Measurements from ENCODE around the gene MRAP2.

Gene MRAP2, protein sequence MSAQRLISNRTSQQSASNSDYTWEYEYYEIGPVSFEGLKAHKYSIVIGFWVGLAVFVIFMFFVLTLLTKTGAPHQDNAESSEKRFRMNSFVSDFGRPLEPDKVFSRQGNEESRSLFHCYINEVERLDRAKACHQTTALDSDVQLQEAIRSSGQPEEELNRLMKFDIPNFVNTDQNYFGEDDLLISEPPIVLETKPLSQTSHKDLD

DNA sequence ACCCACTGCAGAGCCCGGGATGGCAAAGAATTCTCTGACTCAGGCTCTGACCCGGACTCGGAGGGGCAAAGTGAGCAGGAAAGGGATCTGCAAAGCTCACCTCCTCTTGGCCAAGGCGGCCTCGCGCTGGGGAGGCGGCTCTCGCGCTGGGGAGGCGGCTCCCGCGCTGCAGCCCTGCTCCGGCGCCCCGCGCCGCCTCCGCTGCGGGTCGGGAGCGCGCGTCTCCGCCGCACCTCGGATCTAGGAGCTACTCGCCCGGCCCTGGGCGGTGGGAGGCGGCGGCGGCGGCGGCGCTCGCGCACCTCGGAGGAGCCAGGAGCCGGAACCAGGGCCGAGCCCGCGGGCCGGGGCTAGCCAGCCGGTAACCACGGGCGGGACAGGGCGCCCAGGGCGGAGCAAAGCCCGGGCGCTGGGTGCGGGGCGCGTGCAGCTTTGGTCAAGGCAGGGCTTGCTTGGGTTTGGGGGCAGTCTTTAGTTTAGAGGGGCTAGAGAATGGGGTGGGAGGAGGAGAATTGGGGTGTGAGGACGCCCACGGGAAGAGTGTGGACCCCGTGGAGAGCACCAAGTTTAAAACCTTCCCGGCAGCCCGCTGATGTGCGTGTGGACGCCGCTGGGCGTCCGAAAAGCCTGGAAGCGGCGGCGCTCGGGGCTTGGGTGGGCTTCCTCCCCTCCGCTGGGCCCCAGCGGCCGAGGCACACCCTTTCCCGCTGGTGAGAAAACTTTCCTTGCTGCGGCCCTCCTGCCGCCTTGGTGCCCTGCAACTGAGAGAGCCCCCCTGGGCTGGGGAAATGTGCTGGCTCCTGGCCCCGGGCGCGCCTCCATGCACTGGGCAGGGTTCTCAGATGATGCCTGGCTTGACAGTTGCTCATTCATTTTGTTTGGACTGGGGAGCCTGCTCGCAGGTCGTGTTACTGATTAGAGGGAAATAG is at the start of gene MRAP2:
Gene MRAP2, plus strand, starts transcription at position 250 of the 929 bp plus-strand sequence. CDS start 21,547 bp downstream, outside the sequence.
- no peak for DNase-seq

DNA sequence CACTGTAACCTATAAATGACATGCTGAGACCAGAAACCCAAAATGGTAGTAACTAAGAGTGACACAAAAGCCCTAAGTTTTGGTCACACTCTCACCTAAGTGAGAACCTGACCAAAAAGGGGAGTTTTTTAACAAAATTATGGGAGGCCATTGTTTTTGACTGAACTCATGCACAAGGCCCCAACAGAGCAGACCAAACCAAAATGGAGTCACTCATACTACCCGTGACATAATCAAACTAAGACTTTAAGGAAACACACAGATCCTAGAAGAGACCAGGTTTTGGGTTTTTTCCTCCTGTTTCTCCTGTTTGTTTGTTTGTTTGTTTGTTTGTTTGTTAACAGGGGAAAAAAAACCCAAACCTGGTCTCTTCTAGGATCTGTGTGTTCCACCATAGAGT is 49.2 kb upstream of the MRAP2 start:
- DNase-seq = no peak

DNA sequence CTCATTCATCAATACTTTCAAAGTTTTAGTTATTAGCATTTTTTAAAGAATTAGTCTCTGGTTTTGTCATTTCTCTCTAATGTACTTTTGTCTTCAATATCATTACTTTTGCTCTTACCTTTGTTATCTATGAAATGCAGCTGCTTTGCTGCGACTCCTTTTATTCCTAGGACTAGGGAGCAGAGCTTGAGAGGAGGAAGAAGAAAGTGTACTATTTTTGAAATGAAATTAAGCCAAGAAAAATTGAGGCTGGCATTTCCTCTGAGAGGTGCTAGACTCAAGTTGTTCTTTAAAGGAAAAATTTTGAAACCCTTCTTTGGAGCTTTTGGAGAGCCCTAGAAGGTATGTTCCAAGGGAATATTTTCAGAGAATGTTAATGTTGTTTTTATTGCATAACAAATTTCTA is 48.3 kb upstream of the MRAP2 start:
- DNase-seq = no peak

DNA sequence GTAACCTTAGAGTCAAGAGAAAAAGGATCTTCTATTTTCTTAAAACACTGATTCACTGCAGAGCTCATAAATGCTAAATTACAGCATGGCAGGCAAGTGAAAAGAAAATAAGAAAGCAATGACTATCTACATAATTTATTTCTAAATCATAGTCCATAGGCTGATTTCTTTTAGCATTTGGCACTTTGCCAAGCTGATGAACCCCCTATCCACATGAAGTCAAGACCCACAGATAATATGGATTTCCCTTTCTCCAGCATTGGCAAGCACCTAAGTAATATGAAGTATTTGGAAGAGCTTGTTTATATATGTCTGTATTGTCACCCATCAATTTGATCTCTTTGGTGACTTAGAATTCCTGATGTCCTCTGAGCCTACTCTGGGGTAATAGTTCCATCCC is 47.9 kb upstream of the MRAP2 start:
- DNase-seq = no peak

DNA sequence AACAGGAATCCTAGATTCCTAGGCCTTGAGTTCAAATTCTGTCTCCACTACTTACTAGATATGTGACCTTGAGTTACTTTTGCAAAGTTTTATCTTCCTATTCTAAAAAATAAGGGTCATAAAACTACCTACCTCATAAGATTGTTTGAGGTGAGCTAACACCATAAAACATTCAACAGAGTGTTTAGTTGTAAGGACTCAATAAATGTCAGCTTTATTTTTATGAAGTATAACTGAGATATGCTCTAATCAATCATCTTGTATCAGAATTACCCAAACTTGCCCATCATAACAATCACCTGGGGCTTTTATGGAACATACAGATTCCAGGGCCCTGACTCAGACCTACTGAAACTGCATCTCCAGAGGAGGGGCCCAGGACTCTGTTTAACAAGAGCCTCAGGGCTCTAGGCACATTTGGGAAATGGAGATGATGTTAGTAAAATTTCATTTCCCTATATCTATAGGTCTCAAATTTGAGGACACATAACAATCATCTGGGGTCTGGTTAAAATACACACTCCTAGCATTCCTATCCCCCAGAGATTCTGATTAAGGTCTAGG is 35.5 kb upstream of the MRAP2 start:
- no peak for DNase-seq

DNA sequence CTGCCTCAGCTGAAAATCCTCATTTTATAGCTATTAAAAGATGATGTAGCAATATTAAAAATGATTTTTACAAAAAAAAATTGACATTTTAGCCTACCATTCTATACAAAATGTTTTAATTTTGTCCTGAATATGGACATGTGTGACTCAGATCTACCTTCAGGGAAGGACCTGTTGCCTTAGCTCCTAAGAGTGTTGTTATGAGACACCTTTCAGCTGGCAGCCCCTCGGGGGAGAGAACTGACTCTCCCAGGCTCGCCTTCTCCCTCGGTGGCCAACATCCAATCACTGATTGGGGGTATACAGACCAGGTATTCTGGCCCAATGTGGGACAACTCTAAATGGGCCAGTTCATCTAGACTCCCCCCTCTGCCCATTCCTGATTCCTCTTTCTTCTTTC is 32.5 kb upstream of the MRAP2 start:
- DNase-seq = no peak

DNA sequence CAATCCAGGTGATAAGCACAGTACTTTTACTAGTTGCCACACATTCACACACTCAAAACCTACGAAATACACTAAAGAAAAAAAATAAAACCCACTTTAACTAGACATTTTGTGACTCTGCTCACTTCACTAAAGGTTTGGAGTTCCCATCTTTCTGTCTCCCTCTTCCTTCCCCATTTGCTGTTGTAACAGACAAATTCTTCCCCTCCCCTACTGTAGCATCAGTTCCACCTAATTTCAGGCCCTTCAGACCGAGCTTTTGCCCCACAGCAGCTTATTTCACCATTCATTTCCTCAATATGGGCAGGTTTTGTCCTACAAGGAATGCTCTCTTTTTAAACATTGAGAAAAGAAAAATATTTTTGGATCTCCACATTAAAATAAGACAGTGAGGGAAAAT is 31.3 kb upstream of the MRAP2 start:
- no peak for DNase-seq

DNA sequence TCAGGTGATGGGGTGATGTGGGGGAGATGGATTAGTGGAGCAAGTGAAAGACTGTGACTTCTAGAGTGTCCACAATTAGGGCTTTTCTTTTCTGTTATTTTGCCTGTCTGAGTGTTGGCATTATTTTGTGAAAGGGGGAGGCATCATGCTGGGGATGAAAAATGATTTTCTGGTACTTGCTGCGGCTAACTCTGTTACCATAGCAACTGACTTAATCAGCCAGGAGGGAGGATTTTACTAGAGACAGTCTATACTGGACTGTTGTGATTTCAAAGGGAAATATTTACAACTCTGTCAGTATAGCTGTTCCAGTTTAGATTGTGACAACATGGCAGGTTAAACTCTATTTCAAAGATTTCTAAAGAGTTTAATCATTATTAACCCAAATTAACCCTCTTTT is 30.4 kb upstream of the MRAP2 start:
- no peak for DNase-seq

DNA sequence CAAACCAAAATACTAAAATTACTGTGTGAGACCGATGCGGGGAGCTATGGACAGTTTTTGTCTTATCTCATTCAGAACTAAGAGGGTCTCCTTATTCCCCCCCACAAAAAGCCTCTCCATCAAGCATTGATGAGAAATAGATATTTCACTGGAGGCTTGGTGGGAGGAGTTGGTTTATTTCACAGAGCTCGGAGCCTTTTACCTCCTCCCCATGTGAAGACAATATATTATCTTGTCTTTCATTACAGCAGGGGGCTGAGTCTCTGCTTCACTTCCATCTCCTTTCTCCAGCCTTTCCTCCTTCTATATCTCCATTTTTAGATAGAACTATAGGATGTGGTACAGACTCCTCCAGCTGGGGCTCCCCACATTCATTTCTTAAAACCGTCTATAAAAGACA is 29.9 kb upstream of the MRAP2 start:
- no peak for DNase-seq

DNA sequence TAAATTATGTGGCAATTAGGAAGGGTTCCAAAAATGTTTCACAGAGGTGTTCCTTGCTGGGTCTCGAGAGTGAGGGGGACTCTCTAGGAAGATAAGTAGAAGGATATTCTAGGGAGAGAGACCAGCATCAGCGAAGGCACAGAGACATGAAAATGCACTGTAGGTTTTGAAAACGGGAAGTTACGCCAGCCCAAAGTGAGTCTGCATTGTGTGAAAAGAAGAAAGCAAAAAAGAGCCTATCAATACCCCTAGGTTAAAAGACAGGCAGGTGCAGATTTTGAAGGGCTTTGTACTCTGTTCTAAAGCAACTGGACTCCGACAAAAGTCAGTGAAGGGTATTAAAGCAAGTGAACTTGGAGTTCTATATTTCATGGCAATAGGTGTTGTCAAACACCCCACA is 25.7 kb upstream of the MRAP2 start:
- DNase-seq = no peak

DNA sequence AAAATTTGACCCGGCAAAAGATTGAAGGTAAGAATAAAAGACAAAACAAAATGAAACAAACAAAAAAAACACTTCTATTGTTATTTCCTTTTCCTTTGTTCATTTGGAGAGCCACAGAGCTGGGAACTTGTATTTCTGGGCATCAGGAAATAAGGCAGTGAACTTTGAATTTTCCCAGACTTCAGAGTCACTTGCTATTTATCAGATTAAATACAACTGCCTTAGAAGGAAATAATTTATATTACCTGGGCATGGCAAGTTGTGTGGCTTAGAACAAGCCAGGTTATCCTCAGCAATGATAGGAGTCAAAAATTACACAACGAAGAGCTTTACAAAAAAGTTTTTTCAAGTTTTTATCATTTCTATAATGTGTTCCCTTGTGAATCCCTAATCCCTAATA is 20.2 kb upstream of the MRAP2 start:
- DNase-seq = no peak

DNA sequence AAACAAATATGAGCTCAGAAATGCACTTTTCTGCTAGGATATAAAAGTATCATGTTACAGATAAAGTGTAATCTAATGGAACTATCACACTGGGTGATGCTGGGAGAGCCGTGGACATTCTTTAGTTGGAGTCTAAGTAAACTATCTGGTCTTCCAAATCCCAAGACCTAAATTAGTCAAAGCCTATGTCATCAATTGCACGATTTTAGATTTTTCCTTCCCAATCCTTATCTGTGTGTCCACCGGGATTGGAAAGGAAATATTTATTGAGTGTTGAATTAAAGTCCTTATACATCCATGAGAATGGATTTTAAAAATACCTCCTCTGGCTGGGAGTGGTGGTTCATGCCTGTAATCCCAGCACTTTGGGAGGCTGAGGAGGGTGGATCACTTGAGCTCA is 19.6 kb upstream of the MRAP2 start:
- no peak for DNase-seq

DNA sequence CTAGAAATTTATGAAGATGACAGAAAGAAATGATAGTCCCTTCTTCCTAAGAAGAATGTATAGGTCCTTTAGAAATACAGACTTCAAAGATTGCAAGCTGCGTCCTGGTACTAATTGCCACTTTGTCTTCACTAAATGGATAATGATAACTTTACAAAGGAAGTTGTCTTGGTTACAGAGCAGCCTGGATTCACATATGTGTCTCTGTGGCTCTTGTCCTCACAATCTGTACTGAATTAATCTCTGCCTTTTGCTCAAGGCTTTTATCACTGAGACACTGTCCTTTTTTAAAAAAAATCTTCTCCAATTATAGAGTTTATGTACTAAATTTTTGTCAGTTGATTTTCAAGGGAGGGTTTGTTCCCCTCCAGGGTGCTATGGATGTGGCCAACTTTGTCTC is 17.5 kb upstream of the MRAP2 start:
- no peak for DNase-seq

DNA sequence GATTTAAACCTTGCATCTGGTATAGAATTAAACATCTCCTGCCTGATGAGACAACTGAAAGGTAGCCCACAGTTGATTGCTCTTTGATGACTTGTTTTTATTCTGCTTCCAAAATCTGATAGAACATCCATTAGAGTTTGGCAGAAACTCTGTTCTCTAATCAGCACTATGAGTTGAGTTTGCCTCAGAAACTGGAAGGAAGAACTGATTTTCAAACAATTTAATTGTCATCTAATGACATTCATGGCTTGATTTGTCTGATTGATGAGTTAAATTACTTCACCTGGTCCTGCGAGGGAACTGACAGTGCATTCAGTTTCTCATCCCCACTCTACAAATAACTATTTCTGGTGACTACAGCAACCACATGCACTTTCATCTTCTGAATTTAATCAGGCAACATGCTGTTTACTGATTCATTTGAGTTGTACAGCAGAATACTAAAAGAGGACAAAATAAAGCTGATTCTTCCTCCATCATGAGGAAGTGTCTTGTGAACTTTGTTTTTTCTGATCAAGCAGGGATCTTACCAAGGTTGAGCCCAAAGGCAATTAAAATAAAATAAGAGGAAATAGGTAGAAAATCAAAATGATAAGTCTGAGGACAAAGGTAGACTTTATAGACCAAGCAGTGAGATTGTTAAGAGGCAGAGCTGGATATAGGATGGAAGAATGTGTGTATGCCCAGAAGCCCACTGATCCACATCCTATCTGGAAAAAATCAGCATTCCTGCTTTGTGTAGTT is 15.7 kb upstream of the MRAP2 start:
- no peak for DNase-seq

DNA sequence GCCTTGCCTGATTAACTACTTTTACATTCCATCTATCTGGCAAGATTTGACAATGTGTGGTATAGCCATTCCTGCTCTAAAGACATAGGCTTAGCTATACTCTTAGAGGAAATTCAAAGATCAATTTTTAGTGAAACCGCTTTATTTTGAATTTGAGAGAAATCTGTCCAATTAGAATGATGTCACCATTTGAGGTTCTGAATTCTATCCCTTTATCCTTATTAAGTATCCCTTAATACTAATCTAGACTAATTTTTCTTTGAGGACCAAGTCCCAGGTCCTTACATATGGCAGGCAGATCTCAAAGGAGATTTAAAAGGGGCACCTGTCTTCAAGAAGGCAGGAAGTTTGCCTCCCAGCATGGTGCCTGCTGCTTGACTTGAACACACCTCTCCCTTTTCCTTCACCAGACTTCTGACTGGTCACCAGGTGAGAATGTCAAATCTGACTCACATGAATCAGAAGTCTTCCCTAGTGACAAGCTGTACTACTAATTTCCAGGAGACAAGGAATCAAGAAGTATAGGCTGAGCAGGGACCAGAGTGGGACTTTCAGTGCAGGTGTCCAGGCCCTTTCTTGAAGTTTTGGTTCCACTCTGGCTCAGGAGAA is 15.0 kb upstream of the MRAP2 start:
- DNase-seq = no peak

DNA sequence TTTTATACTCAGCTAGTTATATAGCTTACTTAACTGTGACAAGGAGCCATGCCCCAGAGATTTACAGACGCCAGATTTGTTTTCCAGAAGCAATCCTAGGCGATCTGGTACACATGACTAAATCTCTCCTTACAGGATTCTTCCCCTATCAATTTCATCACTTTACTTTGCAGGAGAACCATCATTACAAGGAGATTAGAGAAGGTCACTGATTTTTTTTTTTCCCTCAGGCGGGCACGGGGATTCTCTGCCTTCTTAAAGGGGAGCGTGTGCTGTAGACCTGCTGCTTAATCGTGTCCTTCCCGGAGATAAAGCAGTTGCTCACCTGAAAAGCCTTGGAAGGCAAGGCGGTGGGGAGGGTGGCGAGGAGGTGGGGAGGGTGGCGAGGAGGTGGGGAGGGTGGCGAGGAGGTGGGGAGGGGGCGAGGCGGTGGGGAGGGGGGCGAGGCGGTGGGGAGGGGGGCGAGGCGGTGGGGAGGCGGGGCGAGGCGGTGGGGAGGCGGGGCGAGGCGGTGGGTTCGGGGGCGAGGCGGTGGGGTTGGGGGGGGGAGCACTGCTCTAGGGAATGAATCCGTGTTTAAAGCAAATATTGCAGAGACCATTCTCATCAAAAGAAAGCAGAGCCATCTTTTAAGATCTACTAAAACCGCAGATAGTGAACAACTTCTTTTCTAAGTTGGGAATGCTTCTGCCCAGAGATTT is 14.3 kb upstream of the MRAP2 start:
- no peak for DNase-seq

DNA sequence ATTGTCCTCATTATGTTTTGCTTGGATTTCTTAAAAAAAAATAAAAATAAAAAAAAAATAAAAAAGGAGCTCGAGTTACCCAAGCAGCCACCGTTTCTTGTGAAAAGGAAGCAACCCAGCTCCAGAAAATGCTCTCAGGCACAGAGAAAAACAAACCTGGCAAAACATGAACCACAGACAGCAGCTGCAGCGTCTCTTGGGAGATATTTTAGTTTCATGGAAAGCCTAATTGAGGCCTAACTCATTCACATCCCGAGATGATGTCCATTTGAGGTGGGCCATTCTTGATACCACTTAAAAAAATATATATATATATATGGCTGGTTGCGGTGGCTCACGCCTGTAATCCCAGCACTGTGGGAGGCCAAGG is 13.7 kb upstream of the MRAP2 start:
- no peak for DNase-seq

DNA sequence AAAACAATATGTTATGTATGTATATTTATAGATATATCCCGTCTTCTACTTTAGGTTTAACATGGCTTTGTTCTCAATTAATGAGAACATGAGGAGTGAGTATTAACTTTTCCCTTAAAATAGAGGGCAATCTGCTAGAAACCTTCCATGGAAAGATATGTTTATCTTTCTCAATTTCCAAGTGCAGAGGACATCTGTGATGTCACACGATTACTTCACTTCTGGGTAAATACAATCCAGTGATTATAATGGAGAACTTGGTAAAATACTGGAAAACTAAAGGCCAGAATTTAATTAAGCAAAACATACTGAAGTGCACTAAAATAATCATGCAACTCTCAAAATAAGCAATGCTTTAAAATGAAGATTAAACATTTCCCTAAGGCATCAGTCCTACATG is 11.9 kb upstream of the MRAP2 start:
- DNase-seq = no peak

DNA sequence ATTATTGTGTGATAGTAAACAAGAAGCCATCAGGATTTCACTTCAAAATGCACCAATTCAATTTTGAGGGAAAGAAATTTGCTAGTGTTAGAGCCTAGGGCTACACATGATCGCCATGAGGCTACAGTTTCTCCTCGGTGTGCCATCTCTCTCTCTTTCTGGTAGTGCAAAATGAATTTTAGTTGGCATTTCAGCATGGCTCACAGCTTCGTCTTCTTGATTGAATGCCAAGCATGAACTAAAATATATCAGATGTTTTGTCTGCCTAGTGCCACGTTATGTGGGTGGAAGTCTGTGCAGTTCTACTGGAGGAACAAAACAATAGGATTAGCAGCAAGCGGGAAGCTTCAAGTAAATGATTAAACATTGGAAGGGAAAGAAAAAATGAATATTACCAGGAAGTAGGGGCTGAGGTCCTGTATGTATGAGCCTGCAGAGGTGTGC is 6.8 kb upstream of the MRAP2 start:
- DNase-seq = no peak

DNA sequence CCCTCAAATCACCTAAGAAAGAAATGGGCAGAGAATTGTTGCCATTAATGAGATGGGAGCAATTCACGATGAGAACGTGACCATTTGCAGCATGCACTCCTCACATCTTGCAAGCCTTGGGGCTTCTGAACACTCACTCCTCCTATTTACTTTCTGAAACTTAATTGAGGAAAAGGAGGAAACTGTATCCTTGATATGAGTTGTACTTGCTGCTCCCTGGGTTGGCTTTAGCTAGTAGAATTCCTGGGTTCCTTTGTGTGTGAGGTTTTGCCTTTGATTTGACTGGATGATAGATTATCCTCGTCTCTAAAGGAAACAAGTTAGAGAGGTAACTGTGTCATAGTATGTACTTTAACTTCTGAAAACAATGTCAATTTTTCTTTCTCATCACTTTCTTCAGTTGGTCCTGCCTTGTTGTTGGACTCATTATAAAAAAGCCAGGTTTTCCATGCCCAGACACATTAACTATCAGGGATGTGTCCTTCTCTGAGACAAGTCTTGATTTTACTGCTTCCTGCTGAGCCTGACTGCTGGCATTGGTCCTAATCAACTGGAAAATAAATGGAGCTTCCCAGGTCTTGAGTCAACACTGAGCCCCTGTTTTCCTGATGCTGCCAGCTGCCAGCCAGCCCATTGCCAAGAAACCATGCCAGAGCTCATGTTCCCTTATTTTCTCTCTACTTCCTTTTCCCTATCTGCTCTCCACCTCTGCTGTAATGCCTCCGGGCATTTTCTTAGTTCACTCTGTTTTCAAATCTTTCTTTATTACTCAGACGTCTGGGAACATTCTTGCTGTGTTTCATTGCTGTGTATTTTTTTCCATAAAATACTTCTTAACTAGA is 6.0 kb upstream of the MRAP2 start:
- no peak for DNase-seq

DNA sequence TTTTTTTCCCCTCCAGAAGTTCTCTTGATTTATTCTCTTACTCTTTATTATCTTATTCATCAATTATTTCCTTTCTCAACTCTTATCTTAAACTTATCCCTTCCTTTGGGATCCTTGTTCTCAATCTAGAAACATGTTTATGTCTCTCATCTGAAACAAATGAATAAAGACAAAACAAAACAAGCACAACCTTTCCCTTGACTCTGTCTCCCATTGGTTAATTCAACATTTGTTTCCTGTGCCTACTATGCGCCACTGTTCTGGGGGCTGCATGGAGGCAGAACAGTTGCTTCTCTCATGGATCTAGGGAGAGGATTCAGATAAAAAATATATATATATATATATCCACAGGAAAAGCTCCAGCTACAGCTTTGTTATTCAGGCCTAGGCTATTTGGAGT is 5.2 kb upstream of the MRAP2 start:
- DNase-seq = no peak
